Measurements from ENCODE around the gene RGS6.
A peak's percentile ranks its signal among the peaks of the same experiment; 100 is the strongest.

Gene RGS6

DNA sequence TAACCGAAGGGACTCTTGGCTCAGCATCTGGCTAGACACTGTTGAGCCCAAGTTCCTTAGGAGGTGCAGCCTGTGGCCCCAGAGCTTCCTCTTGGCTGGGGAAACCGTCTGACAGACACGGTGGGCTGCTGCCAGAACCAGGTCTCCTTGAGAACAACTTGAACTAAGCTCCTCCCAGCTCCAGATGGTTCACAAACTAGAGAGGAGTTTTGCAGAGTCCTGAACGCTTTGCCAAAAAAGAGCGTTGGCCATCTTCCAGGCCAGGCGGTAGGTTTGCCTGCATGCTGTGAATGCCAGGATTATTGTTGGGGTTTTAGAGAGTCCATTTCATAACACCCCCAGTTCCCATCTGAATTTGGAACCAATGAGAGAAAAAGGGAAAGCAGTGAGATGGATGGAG lies 399.8 kb downstream of the RGS6 start:
- no peak for DNase-seq

DNA sequence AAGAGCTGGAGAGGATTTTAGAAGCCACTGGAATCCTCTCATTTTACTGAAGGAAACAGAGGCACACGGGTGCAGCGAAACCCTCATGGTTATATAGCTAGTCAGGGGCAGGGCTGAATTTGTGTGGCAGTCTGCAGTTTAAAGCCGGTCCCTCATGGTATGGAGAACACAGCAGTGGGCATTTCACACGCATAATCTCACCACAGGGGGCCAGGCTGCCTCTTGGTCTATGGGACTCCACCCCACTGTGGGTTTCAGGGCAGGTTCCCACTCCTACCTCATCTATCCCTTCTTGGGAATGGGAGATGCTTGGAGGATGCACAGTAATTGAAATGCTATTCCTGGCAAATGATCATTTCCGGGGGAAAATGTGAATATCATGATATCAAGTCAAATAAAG lies 400.6 kb downstream of the RGS6 start:
- no peak for DNase-seq

DNA sequence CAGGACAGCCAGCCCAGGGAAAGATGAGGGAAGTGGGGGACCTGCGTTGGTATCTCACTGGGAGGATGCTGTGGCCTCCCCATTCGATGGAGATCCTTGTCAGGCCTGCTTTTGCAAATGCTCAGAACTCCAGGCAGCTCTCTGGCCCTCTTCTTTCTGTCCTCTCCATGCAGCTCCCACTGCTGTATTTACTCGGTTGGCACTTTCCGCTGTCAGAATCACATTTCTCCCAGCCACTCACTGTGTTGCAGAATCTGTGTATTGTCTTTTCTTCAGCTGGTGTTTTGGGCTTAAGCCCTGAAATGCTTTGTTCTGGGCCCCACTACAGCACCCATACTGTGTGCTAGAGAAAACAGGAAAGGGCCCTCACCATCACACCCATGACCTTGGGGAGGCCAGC lies 401.1 kb downstream of the RGS6 start:
- DNase-seq = no peak

DNA sequence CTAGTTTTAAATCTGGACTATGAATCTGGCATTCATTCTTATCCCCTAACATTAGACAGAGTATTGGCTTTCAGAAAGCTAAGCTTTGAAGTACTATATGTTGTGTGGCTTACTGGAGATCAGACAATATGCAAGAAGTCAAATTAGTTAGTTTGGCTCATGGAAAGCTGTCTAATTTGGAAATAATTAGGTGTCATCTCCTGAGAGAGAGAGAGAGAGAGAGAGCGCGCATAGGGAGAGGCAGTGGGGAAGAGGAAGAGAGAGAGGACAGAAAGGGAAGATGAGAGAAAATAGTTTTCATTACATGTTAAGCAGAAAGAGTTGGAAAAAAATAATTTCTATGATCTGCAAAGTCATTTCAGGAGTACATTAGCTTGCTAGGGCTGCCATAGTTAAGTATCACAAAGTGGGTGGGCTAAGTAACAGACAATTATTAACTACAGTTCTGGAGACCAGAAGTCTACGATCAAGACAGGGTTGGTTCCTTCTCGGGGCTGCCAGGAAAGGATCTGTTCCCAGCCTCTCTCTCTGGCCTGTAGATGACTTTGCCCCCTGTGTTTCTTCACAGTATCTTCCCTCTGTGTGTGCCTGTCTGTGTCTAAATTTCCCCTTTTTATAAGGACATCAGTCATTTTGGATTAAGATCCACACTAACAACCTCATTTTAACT lies 404.2 kb downstream of the RGS6 start:
- DNase-seq = no peak

DNA sequence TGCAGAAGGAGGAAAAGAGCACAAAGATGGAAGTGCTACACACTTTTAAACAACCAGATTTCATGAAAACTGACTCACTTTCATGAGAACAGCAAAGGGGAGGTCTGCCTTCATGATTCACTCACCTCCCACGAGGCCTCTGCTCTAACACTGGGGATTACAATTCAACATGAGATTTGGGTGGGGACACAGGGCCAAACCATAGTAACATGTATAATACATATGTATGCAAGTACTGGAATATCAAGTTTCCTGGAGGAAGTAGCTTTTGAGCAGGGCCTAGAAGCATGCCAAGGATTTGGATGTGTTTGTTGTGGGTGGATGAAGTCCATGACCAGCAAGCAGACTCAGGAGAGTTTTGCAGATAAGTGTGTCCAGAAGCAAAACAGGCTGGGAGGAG lies 409.0 kb downstream of the RGS6 start:
- DNase-seq = no peak

DNA sequence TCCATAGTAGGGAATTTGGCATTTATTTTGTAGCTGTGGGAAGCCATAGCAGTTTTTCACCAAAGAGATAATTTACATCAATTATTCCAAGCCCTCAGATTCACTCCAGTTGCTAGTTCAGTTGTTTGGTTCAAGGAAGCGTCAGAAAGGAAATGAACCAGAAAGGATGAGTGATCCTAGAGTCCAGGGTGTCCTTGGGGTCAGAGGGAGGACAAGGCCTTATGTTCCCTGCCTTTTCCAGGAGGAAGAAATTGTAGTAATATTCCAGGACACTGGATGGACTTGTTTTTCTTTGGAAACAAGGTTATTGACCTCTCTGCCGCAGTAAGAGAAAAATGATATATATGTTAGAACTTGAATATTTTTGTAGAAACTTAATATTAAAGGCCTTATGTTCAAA lies 409.5 kb downstream of the RGS6 start:
- DNase-seq = no peak

DNA sequence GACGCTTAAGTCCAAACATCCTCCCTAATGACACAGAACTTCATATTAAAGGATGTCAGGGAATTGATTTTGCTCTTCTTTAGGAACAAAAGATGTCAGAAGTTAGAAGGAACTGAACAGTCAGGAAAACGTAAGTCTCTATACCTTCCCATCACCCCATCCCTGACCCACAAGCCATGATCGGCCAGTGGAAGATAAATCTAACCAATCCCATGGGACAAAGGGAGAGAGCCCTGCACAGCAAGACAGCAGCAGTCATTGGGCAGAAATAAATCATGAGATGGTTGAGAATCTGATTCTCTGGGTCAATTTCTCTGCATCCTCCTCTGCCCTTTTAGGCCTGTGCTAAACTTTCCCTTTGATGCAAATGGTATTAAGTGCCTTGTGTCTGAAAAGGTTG lies 414.9 kb downstream of the RGS6 start:
- no peak for DNase-seq

DNA sequence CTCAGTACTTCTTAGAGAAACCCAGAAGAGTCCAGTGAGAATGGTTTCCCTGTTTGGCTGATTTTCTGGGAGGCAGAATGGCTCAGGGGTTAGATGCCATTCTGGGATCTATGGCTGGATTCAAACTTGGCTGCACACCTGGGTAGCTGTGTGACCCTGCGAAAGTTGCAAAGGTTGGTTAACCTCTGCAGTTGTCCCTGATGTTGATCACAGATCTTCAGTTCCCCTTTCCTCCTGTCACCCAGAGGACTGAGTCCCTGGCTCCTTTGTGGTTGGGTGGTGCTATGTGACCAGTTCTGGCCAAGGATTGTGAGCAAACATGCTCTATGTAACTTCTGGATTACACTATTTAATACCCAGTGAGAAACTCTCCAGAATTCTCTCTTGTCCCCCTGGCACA lies 418.0 kb downstream of the RGS6 start:
- DNase-seq = no peak

DNA sequence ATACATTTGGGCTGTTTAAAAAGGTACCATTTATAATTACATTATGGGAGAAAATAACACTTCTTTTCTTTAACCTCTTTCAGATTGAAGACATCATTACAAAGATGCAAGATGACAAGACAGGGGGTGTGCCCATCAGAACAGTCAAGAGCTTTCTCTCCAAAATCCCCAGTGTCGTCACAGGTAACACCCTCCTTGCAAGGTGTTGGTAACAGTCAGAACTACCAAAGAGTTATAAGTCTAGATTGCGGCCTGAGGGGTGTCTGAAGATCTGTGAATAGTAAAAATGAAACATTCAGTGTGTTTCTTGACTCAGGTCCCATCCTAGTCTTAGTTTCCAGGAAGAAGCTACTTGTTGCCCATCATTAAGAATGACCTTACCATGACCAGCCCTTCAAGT lies 419.8 kb downstream of the RGS6 start:
- DNase-seq = peak in 1 of 5 experiments; percentile 42

DNA sequence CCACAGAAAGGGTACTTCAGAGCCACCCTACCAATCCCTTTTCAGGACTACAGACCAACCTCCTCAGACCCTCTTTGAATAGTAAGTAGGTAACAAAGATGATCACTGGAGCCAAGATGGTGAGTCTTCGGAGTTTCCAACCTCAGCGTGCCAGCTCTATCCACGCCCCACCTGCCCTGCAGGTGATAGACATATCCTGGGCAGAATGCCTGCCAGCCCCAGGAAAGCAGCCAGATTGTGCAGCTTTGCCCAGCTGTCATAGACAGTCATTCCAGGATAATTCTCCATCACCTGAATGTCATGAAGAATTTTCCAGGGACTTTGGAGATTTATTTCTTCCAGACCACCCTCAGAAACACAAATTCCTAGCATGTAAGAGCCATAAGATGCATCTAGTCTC lies 434.4 kb downstream of the RGS6 start:
- no peak for DNase-seq

DNA sequence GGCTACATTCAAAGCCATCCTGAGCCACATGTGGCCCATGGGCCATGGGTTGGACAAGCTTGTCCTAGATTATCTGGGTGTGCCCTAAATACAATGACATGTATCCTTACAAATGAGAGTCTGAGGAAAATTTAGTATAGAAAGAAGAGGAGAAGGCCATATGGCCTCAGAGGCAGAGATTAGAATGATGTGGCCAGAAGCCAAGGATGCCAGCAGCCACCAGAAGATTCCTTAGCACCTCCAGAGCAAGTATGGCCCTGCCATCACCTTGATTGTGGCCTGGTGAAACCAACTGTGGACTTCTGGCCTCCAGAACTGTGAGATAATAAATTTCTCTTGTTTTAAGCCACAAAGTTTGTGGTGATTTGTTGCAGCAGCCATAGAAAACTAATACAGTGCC lies 436.9 kb downstream of the RGS6 start:
- no peak for DNase-seq

DNA sequence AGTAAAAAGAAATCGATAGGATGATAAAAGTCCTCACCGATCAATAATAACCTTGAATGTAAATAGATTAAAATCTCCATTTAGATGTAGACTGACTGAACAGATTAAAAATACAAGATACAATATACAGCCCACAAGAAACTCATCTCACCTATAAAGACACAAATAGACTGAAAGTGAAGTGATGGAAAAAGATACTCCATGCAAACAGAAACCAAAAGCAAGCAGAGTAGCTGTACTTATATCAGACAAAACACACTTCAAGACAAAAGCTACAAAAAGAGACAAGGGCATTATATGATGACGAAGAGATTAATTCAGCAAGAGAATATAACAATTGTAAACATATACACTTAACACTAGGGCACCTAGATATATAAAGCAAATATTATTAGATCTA lies 444.8 kb downstream of the RGS6 start:
- peak in 1 of 5 experiments; percentile 55 for DNase-seq

DNA sequence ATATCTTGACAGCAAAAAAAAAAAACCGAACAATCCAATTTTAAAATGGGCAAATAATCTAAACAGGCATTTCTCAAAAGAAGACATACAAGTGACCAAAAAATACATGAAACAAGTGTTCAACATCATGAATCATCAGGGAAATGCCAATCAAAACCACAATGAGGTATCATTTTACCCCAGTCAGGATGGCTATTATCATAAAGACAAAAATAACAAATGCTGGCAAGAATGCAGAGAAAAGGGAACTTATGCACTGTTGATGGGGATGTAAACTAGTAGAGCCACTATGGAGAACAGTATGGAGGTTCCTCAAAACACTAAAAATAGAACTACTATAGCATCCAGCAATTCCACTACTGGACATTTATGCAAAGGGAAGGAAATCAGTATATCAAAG lies 448.2 kb downstream of the RGS6 start:
- no peak for DNase-seq

DNA sequence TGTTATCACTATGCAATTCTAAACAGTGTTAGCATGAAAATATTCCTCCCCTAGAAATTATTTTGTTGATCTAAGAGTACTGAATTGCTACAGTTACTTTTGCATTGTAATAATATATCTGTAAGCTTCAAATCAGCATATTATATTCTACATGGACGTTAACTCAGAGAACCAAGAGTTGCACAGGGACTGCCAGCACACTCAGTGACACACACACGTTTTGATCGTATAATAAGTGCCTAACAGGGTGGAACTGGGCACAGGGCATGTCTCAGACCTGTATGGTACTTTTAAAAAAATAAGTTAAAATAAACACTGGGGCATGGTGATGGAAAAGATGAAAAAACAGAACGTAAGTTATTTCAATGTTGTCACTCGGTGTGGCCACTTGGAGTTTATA lies 451.6 kb downstream of the RGS6 start:
- no peak for DNase-seq

DNA sequence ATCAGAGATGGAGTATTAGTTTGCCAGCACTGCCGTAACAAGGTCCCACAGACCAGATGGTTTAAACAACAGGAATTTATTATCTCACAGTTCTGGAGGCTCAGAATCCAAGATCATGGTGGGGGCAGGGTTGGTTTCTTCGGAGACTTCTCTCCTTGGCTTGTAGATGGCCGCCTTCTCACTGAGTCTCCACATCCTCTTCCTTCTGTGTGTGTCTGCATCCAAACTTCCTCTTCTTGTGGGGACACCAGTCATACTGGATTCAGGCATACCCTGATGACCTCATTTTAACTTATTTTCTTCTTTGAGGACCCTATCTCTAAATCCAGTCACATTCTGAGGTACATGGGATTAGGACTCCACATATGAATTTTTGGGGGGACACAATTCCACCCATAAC lies 455.5 kb downstream of the RGS6 start:
- DNase-seq = no peak

DNA sequence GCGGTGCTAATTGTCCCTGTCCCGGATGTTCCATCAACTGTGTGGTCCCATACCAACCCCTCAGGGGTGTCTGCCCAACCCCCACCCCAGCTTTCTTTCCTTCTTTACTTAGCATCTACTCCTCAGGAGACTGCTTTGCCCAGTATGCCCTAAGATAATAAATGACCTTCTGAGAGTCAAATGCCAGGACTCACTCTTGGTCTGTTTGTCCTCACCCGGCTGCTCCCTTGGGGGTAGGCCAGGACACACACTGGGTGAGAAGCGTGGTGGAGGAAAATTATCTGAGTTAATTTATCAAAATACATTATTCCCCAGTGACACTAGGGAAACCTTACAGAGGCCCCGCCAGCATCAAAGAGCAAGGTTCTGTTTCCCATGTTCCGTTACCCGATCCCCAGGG lies 457.0 kb downstream of the RGS6 start:
- DNase-seq = no peak

DNA sequence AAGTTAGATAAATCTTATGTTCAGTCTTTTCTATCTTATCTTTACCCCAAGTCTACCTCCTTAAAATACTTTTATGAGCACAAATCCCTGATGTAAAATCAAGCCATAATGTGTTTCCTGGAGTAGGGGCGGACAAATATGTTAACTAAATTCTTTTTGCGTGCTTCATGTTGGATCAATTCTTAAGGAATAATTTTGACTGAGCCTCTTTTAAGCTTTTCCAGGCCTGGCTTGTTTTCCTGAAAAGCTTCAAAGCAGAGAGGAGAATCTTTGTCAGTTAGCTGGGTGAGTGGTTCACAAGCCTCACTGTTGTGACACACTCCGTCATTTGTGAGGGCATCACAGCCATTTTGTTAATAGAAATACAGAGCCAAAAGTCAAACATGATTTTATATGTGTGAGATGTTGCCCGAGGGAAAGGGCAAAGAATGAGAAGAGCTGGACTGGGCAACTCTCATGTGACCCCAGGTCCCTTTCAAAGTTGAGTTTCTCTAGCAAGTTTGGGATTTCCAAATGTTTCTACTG lies 468.9 kb downstream of the RGS6 start:
- no peak for DNase-seq

DNA sequence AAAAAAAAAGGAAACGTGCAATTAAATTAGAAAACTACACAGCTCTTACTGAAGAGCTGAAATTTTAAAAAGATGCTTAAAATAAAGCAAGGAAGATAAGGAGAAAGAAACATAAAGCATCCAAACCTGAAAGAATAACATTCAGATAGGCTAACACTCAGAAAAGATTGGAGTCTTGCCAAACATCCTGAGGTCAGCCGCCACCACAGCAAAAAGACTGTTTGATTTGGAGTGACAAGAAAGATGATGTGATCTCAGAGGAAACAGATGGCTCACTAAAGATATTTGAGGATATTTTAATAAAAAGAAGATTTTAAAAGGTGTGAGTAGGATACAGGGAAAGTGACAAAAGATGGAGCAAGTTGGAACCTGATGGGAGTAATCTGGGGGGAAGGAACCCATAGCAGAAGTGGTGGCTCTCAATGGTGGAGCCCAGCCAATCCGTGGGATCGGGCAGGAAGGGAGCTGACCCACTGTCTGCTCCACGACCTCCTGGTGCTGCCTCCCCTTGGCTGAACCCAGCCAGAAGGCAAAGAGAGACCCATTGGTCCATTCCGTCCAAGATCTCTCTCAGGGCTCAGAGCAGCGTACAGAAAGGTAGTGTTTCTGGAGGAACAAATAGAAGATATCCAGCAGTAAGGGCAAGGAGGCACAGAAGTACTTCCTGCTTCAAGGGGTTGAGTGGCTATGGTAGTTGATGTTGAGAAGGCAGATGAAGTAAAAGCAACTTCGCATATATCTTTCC lies 469.6 kb downstream of the RGS6 start:
- DNase-seq = peak in 1 of 5 experiments; percentile 88

DNA sequence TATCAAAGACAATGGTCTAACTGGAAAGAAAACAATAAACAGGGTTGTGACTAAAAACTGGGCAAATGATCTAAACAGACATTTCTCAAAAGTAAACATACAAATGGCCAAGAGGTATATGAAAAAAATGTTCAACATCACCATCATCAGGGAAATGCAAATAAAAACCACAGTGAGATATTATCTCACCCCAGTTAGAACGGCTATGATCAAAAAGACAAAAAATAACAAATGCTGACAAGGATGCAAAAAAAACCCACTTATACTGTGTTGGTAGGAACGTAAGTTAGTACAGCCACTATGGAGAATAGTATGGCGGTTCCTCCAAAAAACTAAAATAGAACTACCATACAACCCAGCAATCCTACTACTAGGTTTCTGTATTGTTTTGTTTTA lies 470.1 kb downstream of the RGS6 start:
- peak in 1 of 5 experiments; percentile 82 for DNase-seq

DNA sequence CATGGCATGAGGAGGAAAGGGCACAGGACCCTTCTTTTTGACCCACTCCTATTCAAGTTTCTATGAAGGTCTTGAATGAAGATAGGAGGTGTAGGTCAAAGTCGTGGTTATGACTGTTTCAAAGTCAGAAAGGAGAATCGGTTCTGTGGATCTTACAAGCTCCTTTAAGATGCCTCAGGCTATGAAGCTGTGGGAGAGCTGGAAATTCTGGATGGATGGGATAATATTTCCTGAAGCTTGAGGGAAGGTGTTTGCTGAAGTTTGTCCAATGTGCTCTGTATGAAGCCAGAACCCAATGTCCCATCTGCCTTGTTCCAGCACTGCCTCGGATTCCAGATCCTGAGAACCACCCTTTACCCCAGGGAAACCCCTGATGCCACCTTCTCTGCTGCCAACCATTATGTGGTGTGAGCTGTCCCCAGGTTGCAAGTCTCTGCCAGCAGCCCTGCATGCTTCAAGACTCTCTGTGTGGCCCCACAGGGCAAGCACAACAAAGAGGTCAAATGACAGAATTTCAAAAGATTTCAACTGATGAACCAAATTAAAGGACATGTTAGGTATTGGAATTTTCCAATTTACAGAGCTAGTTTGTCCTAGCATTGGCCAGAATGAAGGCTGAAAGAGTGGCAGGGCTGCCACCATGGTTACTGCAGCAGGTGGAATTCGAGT lies 472.0 kb downstream of the RGS6 start:
- no peak for DNase-seq

DNA sequence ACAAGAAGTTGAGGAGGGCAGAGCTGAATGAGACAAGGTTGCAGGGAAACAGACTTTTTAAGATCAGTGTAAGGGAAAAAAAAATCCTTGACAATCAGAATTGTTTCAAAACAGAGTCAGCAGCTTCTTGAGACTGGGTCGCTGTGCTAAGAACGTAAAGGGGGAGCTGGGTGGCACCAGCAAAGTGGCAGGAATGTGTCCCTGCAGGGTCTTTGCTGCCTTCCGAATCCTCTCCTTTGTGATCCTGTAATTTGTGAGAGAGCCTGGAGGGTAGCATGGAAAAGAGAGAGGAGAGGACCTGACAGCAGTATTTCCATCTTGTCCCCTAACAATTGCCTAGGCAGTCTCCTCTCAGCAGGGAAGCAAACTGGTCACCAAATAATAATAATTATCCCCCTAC lies 472.8 kb downstream of the RGS6 start:
- DNase-seq = no peak

DNA sequence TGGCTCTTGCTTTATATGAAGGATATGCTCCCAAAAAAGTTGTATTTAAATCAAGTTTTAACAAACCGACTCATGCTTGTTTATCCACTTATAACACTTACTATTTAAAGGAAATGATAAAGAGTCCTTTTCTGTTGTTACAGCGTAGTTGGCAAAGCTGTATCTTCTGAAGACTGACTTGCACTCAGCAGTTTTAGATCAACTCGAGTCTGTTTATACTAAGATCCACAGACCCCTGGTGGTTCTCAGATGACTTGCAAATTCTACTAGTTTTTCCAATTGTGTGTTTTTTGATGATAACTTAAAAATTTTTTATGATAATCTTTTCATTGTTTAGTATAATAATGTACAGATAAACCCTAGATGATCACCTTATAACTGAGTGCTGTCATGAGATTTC lies 475.8 kb downstream of the RGS6 start:
- DNase-seq = no peak

DNA sequence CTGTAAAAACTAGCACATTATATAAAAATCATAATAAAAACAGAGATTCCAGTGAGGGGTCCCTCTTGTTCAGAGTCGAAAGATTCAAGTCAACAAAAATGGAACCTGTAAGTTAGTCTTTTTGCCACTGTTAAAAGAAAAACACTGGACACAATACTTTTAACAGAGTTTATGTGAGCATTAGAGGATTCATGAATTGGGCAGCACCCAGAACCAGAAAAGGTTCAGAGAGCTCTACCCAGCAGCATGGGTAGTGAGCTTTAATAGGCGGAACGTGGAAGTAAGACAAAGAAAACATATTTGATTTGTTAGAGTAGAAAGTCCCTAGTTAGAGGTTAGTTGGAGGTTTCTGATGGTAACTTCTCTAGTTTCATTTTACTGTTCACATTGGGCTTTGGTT lies 476.8 kb downstream of the RGS6 start:
- no peak for DNase-seq
